Measurements from ENCODE around the gene PCDHB15.
"Not testable (repeated sequence)": the region's sequence is repeated elsewhere in the genome, so short reads cannot be mapped to it uniquely, and the experiment has no call there.

PCDHB15 gene

DNA sequence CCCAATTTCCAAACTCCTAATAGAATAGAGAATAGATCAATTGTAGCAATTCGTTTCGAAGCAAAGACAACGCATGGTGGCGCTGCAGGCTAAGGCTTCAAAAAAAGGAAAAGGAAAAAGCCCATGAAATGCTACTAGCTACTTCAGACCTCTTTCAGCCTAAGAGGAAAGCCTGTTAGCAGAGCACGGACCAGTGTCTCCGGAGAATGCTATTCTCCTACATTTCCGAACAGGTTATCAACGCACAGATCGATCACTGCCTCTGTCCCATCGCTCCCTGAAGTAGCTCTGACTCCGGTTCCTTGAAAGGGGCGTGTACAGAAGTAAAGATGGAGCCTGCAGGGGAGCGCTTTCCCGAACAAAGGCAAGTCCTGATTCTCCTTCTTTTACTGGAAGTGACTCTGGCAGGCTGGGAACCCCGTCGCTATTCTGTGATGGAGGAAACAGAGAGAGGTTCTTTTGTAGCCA lies at the start of gene PCDHB15:
TSS of gene PCDHB15 (plus strand) at position 146 of the 468 bp plus-strand sequence. CDS start at position 330, 184 bp downstream.
- no peak for DNase-seq

DNA sequence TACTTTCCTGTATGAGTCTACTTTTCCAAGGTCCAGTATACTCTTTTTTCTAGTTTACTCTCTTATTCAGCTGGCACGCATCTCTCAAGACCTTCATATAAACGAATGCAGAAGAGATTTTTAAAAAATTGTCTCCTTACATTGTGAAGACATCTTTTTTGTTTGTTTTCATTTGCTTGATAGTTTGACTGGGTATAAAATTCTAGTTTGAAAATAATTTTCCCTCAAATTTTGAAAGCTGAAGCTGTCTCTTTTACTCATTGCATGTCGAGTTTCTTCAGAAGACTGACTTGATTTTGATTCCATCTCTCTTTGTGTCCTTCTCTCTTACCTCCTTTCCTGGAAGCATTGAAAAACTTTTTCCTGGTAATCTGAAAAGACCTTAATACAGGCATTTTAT lies 48.8 kb upstream of the PCDHB15 start:
- no peak for DNase-seq

- DNase-seq = no peak
Observed at GRCh38 chr5:141199359-141200235, 45.6 kb upstream of the PCDHB15 start, which contains the start of gene PCDHB11. Gene PCDHB11 (plus strand): TSS chr5:141199627. CDS start chr5:141199775, 148 bp downstream.

DNA sequence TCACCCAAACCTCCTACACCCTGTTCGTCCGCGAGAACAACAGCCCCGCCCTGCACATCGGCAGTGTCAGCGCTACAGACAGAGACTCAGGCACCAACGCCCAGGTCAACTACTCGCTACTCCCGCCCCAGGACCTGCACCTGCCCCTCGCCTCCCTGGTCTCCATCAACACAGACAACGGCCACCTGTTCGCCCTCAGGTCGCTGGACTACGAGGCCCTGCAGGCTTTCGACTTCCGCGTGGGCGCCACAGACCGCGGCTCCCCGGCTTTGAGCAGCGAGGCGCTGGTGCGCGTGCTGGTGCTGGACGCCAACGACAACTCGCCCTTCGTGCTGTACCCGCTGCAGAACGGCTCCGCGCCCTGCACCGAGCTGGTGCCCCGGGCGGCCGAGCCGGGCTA lies 44.1 kb upstream of the PCDHB15 start:
- DNase-seq = not testable (repeated sequence)

DNA sequence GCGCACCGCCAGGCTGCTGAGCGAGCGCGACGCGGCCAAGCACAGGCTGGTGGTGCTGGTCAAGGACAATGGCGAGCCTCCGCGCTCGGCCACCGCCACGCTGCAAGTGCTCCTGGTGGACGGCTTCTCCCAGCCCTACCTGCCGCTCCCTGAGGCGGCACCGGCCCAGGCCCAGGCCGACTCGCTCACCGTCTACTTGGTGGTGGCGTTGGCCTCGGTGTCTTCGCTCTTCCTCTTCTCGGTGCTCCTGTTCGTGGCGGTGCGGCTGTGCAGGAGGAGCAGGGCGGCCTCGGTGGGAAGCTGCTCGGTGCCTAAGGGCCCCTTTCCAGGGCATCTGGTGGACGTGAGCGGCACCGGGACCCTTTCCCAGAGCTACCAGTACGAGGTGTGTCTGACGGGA lies 43.5 kb upstream of the PCDHB15 start:
- not testable (repeated sequence) for DNase-seq

- DNase-seq = no peak
Observed at GRCh38 chr5:141208478-141208877, 36.7 kb upstream of the PCDHB15 start, which contains the start of gene PCDHB12. Gene PCDHB12 (plus strand): TSS chr5:141208719. CDS start chr5:141208908, 189 bp downstream.

DNA sequence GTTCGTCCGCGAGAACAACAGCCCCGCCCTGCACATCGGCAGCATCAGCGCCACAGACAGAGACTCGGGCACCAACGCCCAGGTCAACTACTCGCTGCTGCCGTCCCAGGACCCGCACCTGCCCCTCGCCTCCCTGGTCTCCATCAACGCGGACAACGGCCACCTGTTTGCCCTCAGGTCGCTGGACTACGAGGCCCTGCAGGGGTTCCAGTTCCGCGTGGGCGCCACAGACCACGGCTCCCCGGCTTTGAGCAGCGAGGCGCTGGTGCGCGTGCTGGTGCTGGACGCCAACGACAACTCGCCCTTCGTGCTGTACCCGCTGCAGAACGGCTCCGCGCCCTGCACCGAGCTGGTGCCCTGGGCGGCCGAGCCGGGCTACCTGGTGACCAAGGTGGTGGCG lies 34.9 kb upstream of the PCDHB15 start:
- not testable (repeated sequence) for DNase-seq

GRCh38 chr5:141210849-141211248 lies 34.3 kb upstream of the PCDHB15 start:
- not testable (repeated sequence) for DNase-seq

DNA sequence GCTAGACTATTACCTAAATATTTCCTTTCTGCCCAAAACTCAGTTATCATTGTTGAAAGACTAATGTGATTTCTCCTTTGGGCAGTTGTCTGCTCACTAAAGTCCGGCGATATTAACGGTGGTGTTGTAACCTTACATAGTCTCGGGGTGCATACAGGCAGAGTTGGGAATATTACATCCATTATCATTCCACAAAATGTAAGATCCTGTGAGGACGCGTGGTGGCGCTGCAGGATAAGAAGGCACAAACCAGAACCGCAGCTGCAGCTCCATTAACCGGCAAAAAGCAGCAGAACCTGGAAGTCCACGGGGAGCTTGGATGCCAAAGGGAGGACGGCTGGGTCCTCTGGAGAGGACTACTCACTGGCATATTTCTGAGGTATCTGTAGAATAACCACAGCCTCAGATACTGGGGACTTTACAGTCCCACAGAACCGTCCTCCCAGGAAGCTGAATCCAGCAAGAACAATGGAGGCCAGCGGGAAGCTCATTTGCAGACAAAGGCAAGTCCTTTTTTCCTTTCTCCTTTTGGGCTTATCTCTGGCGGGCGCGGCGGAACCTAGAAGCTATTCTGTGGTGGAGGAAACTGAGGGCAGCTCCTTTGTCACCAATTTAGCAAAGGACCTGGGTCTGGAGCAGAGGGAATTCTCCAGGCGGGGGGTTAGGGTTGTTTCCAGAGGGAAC lies 31.4 kb upstream of the PCDHB15 start, which contains the start of gene PCDHB13:
TSS of gene PCDHB13 (plus strand) at position 264 of the 684 bp plus-strand sequence. CDS start at position 469, 205 bp downstream.
- peak; percentile 21 for DNase-seq

GRCh38 chr5:141214583-141214982 lies 30.6 kb upstream of the PCDHB15 start:
- not testable (repeated sequence) for DNase-seq

DNA sequence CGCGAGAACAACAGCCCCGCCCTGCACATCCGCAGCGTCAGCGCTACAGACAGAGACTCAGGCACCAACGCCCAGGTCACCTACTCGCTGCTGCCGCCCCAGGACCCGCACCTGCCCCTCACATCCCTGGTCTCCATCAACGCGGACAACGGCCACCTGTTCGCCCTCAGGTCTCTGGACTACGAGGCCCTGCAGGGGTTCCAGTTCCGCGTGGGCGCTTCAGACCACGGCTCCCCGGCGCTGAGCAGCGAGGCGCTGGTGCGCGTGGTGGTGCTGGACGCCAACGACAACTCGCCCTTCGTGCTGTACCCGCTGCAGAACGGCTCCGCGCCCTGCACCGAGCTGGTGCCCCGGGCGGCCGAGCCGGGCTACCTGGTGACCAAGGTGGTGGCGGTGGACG lies 29.7 kb upstream of the PCDHB15 start:
- not testable (repeated sequence) for DNase-seq

DNA sequence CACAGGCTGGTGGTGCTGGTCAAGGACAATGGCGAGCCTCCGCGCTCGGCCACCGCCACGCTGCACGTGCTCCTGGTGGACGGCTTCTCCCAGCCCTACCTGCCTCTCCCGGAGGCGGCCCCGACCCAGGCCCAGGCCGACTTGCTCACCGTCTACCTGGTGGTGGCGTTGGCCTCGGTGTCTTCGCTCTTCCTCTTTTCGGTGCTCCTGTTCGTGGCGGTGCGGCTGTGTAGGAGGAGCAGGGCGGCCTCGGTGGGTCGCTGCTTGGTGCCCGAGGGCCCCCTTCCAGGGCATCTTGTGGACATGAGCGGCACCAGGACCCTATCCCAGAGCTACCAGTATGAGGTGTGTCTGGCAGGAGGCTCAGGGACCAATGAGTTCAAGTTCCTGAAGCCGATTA lies 29.2 kb upstream of the PCDHB15 start:
- DNase-seq = not testable (repeated sequence)

- DNase-seq = no peak
Observed at GRCh38 chr5:141223112-141223783, 21.9 kb upstream of the PCDHB15 start, which contains the start of gene PCDHB14. Gene PCDHB14 (plus strand): TSS chr5:141223343. CDS start chr5:141223506, 163 bp downstream.

- DNase-seq = not testable (repeated sequence)
Observed at GRCh38 chr5:141224844-141225243, 20.4 kb upstream of the PCDHB15 start.

DNA sequence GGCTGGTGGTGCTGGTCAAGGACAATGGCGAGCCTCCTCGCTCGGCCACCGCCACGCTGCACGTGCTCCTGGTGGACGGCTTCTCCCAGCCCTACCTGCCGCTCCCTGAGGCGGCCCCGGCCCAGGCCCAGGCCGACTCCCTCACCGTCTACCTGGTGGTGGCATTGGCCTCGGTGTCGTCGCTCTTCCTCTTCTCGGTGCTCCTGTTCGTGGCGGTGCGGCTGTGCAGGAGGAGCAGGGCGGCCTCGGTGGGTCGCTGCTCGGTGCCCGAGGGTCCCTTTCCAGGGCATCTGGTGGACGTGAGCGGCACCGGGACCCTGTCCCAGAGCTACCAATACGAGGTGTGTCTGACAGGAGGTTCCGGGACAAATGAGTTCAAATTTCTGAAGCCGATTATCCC lies 19.8 kb upstream of the PCDHB15 start:
- DNase-seq = not testable (repeated sequence)

DNA sequence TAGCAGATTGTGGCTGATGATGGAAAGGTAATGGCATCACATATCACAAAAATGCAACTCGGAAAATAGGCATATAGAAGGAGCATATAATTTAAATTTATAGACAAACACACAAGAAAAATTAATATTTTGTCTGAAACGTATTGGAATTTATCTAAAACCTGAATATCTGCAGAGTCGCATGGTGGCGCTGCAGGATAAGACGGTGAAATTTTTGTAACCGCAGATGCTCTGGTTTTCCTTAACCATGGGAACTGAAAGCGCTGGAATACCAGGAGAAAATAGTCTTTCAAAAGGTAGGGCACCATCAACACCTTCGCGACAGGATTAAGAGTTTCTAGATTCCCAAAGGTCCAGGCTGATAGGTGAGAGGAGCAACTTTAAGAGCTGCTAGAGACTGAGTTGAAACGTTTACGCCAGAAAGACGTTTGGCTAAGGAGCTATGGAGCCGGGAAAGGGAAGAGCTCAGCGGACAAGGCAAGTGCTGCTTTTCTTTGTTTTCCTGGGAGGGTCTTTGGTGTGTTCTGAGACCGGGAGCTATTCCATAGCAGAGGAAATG lies 11.0 kb upstream of the PCDHB15 start:
- DNase-seq = no peak

- DNase-seq = not testable (repeated sequence)
Observed at GRCh38 chr5:141235922-141236321, 9.3 kb upstream of the PCDHB15 start.

DNA sequence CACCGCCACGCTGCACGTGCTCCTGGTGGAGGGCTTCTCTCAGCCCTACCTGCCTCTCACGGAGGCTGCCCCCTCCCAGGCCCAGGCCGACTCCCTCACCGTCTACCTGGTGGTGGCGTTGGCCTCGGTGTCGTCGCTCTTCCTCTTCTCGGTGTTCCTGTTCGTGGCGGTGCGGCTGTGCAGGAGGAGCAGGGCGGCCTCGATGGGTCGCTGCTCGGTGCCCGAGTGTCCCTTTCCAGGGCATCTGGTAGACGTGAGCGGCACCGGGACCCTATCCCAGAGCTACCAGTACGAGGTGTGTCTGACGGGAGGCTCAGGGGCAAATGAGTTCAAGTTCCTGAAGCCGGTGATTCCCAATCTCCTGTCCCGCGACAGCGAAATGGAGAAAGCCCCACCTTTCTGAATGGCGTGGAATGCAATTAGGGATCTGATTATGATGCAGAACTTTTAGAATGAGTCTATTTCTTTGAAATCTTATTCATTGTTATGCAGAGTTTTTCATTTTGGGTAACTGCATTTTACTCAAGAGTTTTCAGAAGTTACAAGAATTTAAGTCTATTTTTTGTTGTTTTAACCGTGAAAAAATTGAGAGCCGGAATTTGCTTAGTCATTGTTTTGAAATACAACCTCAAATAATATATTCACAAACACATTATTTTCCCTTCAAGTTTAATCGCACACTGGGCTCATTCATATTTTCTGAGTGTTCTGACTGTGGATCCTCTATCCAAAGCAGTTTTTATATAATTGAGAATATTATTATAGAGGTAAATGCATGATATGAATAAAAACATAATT lies 8.5 kb upstream of the PCDHB15 start:
- no peak for DNase-seq

- no peak for DNase-seq
Observed at GRCh38 chr5:141241496-141241895, 3.7 kb upstream of the PCDHB15 start.

- not testable (repeated sequence) for DNase-seq
Observed at GRCh38 chr5:141246971-141247370, 1.8 kb downstream of the PCDHB15 start.

DNA sequence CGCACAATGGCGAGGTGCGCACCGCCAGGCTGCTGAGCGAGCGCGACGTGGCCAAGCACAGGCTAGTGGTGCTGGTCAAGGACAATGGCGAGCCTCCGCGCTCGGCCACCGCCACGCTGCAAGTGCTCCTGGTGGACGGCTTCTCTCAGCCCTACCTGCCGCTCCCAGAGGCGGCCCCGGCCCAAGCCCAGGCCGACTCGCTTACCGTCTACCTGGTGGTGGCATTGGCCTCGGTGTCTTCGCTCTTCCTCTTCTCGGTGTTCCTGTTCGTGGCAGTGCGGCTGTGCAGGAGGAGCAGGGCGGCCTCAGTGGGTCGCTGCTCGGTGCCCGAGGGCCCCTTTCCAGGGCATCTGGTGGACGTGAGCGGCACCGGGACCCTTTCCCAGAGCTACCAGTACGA lies 2.2 kb downstream of the PCDHB15 start:
- not testable (repeated sequence) for DNase-seq

Measured in stimulated activated CD4-positive, alpha-beta T cell treated with anti-CD3 and anti-CD28 coated beads, Interleukin-15, amount 100 ng/mL, for 24 hours (primary cell).